GM12873 (cell line): Measurements from ENCODE around the gene KIF16B.

ENCODE experiments used
- TF ChIP-seq, protein P1 (sequence below): IDR thresholded peaks from 2 replicates; pipeline ENCODE4 v1.5.1; 2012; ENCODE audit warnings: low read depth, mild to moderate bottlenecking, moderate library complexity, low read length, control low read depth; ENCODE audit not compliant: insufficient read depth; ENCODE audit errors: missing control alignments

The KIF16B gene

GRCh38 chr20:16352321-16352720 lies 220.9 kb downstream of the KIF16B start:
- TF ChIP-seq, protein P1, sequence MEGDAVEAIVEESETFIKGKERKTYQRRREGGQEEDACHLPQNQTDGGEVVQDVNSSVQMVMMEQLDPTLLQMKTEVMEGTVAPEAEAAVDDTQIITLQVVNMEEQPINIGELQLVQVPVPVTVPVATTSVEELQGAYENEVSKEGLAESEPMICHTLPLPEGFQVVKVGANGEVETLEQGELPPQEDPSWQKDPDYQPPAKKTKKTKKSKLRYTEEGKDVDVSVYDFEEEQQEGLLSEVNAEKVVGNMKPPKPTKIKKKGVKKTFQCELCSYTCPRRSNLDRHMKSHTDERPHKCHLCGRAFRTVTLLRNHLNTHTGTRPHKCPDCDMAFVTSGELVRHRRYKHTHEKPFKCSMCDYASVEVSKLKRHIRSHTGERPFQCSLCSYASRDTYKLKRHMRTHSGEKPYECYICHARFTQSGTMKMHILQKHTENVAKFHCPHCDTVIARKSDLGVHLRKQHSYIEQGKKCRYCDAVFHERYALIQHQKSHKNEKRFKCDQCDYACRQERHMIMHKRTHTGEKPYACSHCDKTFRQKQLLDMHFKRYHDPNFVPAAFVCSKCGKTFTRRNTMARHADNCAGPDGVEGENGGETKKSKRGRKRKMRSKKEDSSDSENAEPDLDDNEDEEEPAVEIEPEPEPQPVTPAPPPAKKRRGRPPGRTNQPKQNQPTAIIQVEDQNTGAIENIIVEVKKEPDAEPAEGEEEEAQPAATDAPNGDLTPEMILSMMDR: no peak

GRCh38 chr20:16351415-16351814 lies 221.8 kb downstream of the KIF16B start:
- TF ChIP-seq, protein P1: no peak

GRCh38 chr20:16350465-16350864 lies 222.8 kb downstream of the KIF16B start:
- TF ChIP-seq, protein P1: no peak

DNA sequence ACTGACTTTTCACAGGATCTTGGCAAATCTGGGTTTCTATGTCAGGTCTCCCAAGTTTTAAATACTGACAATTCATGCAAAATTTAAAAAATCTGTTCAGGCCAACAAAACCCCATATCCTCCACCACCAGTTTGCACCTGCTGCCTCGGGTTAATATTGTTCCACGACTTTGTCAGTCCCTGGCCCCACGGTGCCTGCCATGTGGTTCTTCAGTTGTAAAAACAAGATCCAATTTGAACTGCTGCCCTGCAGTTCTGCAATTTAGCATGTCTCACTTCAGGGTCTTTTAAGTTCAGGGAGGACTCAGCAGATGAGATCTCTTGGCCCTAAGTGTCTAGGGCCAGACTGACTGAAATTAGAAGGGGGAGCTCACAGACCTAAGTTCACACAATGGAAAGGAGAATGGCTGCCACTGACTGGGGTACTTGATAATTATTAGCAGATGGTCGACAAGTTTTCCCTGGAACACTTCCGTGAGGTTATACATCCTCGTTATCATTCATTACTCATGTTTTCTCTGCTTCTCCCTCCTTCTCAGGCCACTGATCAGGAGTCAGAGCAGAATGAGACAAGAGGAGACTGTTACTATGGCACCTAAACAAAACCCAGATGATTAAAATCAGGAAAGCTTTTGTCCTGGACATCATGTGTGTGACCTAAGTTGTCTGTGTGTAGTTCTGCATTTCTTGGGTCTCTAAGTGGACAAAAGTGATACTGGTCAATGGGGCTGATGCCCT lies 223.6 kb downstream of the KIF16B start:
- TF ChIP-seq, protein P1: no peak

DNA sequence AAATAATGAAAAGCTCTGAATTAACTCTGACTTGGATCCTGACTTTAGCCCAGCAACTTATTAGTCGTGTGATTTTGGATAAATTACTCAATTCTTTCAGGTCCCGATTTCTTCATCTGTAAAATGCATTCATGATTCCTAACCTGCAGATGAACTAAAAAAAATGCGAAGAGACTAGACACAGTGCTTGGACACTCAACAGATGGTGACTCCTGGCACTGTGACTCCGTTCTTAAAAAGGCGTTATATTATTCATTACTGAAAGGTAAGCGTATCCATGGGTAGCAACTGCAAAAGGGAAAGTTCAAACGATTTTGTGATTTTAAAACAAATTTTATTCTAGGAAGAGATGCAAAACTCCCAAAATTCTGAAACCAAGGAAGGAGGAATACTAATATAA lies 226.3 kb downstream of the KIF16B start:
- TF ChIP-seq, protein P1: no peak

DNA sequence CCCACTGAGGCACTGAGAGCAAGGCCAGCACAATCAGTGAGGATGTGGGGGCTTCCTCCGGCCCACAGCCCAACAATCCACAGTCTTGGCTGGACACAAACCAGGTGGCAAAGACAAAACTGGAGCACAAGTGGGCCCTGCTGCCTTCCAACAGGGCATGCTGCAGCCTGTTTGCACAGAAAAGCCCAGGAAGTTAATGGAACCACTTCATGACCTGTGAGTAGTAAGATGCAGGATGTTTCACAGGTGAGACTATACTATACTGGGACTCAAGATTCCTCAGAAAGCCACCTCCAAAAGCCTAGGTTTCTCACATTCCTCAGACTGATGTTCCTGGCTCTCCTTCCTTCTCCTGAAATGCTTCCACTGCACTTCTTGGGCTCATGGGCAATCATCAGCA lies 235.5 kb downstream of the KIF16B start:
- TF ChIP-seq, protein P1: no peak

DNA sequence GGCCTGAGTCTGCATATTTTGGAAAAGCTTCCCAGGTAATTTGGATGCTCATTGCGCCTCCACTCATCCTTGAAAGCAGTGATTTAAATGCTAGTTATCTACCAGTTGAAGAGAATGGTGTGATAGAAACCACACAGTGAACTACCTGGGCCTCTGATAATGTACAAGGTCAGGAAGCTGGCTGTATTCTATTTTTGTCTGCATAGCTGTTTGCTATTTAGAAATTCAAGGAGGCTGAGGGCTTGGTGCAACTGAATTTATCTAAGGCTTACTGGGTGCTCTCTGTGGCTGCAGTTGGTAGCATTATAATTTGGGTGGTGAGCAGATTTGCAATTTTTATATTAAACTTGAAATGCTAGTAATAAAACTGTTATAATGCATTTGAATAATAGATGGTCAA lies 245.6 kb downstream of the KIF16B start:
- TF ChIP-seq, protein P1: no peak
